NCI-H1694 (cell line): Measurements from ENCODE around the gene DISP2.

Source experiments
- DNase-seq: peaks from one replicate; lab custom pipeline; 2025; lab: John Stamatoyannopoulos, UW

DISP2 gene, protein sequence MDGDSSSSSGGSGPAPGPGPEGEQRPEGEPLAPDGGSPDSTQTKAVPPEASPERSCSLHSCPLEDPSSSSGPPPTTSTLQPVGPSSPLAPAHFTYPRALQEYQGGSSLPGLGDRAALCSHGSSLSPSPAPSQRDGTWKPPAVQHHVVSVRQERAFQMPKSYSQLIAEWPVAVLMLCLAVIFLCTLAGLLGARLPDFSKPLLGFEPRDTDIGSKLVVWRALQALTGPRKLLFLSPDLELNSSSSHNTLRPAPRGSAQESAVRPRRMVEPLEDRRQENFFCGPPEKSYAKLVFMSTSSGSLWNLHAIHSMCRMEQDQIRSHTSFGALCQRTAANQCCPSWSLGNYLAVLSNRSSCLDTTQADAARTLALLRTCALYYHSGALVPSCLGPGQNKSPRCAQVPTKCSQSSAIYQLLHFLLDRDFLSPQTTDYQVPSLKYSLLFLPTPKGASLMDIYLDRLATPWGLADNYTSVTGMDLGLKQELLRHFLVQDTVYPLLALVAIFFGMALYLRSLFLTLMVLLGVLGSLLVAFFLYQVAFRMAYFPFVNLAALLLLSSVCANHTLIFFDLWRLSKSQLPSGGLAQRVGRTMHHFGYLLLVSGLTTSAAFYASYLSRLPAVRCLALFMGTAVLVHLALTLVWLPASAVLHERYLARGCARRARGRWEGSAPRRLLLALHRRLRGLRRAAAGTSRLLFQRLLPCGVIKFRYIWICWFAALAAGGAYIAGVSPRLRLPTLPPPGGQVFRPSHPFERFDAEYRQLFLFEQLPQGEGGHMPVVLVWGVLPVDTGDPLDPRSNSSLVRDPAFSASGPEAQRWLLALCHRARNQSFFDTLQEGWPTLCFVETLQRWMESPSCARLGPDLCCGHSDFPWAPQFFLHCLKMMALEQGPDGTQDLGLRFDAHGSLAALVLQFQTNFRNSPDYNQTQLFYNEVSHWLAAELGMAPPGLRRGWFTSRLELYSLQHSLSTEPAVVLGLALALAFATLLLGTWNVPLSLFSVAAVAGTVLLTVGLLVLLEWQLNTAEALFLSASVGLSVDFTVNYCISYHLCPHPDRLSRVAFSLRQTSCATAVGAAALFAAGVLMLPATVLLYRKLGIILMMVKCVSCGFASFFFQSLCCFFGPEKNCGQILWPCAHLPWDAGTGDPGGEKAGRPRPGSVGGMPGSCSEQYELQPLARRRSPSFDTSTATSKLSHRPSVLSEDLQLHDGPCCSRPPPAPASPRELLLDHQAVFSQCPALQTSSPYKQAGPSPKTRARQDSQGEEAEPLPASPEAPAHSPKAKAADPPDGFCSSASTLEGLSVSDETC (N-terminal part only)

DNA sequence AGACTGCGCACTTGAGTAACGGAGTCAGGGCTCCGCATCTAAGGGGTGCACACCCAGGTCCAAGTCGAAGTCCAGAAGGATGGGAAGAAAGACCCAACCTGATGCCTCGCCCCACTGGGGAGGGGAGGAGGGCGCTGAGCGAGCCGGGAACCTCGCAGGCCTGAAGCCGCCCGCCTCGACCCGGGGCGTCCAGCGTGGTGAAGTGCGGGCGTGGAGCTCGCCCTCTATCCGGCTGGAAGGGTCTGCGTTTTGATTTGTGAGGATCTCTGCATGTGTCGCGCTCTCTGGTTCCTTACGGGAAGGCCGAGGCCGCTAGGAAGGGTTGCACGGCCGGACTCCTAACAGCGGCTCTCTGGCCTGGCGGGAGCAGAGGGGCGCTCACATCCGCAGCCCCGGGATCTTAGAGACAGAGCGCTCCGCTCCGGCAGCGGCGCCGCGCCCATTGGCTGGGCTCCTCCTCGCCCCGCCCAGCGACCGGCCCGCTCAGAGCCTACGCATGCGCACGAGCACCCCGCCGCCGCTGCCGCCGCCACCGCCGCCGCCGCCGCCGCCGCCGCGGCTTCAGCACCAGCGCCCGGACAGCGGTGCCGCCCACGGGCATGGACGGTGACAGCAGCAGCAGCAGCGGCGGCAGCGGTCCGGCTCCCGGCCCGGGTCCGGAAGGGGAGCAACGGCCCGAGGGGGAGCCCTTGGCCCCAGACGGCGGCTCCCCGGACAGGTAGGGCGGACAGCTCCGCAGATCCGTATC lies at the start of gene DISP2:
DISP2 (plus strand) TSS at position 497 of the 748 bp plus-strand sequence; CDS start at position 600, 103 bp downstream.
- DNase-seq, result peak; percentile 31

DNA sequence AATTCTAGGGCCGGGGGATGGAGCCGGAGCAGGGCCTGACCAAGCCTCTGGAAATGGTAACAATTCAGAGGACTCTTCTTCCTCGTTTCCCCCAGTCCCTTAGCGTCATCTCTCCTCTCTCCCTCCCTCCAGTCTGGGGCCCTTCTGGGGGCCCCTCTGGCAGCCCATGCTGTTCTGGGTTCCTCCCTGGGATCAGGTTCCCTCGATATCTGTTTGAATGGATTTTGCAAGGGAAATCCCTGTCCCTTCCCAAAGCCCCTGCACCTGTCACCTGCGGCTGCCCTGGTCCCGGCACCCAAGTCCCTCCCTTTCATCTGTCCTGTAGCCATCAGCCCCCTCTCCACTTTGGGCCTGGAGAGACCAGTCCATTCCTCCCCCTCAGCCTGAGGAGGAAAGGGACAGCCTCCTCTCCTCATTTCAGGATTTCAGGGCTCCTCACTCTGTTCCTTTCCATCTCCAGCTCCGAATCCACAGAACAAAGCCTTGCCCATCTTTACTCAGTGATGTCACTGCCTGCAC lies 48.6 kb upstream of the DISP2 start:
- no peak for DNase-seq

DNA sequence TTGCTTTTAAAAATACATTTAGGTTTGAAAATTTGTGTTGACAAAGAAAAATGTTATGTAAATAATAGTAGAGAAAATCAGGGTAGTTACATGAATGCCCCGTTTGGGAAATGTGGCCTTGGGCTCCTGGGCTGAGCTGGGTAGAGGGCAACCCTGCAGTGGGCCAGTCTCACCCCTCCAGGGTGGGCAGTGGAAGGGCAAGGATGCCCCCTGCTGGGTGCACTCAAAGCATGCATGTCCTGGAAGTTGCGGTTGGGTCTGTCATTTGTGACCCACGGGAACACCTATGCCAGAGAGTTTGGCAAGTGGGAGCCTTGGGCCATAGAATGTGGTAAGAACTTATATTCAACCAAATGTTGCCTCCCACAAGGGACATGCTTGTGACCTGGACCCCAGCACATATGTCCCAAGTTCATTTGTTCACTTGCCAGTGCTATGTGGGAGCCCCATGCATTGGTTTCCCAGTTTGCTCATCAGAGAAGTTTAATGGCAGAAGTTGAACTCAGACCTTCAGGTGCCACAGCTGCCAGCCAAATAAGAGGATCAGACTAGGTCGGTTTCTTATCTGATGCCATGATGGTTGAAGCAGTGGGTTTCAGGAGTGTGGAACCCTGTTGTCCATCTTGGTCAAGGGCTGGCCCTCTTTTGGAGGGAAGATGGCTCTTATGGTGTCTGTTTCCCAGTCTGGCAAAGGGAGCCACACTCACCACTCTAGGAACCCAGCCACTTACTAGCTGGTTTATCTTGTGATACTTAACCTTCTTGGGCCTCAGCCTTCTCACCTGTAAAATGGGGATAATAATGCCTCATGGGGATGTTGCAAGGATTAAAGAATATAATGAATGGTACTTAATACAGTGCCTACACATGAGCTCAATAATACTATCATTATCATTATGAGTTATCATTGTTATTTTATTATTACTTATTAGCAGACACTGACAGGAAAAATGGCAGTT lies 47.7 kb upstream of the DISP2 start:
- DNase-seq, result peak; percentile 45

DNA sequence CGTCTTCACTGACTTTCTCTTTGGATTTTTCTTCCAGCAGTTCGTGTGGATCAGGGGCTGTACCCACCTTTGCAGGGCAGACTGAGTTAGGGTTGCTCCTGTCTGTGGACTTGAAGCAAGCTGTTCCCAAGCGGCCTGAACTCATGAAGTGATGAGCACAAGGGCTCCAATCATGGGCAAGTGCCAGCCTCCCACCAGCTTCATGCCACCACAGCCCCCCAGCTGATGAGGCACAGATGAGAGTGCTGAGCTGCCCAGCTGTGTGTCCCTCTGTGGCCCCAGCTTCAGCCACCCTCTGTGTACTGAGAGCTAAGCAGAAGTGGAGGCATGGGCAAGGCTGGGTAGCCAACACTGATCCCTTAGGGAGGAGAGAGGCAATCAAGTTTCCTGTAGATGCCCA lies 47.0 kb upstream of the DISP2 start:
- DNase-seq, result no peak

DNA sequence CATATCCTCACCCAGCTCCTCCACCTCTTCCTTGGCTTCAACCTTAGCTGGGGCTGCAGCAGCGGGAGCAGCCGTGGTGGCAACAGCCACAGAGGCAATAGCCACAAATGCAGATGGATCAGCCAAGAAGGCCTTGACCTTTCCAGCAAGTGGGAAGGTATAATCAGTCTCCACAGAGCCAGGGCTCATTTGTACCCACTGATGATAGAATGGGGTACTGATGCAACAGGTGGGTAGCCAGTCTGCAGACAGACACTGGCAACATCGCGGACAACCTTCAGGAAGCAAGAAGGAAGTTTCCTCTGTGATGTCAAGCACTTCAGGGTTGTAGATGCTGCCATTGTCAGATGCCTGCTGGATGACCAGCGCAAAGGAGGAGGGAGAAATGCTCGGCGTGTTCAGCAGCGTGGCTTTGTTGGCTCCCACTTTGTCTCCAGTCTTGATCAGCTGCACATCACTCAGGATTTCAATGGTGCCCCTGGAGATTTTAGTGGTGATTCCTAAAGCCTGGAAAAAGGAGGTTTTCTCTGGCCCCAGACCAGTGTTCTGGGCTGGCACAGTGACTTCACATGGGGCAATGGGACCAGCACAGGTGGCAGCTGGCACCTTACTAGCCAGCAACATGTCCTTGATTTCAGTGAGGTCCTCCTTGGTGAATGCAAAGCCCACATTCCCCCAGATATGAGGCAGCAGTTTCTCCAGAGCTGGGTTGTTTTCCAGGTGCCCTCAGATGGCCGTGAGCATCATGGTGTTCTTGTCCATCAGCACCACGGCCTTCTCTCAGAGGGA lies 45.5 kb upstream of the DISP2 start:
- DNase-seq, result no peak

DNA sequence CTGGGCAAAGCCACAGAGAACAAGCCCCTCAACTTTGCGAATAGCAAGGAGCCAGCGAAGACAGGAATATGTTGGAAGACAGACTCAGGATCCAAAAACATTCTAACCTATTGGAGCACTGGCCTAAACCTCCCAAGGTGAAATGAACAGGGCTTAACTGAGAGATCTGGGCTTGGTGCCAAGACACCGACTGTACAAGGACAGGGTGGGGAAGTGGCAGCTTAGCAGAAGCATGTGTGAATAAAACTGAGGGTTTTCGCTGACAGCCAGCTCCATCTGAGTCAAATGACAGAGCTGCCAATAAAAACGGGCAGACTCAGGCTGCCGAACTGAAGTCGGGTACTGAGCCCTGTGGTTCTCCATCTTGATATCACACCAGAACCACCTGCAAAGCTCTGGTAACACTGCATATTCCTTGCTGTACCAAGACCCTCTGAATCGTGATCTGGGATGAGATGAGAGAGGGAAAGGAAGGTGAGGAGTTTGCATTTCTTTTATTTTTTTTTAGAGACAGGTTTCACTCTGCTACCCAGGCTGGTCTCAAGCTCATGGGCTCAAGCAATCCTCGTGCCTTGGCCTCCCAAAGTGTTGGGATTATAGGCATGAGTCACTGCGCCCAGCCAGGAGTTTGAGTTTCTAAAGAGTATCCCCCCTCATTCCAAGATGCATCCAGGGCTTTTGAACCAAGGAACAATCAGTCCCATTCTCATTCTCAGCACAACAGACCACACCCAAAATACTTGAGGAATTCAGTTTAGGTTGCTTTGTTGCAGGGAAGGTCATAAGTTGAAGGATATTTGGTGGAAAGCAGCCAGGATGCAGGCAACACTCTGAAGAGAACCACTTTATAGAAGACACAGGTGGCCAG lies 44.3 kb upstream of the DISP2 start:
- DNase-seq, result peak; percentile 75

DNA sequence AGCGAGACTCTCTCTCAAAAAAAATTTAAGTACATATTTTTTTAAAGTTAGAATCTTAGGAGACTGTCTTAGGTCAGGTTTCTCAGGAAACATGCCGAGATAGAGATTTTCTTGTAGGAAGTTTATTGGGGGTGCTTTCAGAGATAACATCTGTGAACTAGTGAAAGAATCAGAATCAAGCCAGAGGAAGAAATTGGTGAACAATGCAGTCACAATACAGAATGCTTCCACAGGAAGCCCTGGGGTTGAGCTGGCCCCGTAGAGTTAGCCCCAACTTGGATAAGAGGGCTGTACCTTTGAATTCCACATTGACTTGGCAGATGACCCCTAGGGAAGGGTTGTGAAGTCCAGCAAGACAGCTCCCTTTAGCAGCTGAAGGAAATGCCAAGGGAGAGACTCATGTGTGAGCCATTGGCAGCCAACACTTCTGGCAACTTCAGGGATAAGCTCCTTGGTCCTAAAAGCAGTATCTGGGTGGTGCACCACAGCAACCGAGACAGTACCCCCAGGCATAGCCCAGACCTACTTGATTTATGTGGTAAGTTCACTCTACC lies 43.2 kb upstream of the DISP2 start:
- DNase-seq, result no peak

DNA sequence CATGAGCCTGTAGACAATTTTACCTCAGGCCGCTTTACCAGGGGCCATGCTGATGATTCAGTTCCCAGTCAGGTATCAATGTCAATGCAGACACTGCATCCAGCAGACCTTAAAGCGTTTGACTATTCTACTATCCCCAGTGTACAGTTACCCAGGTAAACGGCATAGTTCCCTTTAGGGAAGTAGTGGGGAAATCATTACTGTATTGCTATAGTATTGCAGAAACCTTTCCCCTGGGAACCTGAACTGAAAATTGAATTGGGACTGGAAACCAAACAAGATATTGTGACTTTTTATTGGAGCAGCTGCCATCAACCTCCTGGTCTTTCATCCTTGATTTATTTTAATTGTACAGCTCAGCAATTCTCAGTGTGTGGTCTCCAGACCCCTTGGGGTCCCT lies 41.1 kb upstream of the DISP2 start:
- DNase-seq, result no peak

DNA sequence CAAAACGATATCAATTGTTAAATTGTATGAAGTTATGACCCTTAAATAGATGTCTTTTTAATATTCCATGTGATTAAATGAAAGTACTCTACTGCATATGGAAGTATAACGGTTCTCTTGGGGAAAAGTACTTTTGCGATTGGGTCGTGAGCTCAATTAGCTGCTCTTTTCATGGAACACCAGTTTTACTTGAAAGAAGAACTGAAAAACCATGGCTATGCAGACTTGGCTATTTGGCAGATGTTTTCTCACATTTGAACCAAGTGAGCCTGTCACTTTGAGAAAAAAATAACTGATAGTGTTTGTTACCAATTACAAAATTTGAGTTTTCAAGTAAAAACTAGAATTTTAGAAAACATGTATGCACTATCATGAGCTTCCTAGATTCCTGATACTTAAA lies 40.4 kb upstream of the DISP2 start:
- DNase-seq, result no peak

DNA sequence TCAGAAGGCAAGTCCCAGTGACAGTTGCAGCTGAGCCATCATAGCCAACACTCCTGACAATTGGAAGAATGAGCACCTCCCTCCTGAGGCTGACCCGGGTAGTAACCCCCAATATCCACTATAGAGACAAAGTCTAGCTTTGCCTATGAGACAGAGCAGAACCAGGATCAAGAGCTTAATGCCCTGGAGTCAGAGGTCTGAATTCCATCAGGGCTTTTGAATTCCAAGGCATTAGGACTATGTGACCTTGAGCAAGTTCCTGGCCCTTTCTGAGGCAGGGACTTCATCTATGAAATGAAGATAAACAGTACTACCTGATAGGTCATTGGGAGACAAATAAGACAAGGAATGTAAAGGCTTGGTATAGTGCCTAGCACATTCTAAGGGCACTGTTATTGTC lies 37.6 kb upstream of the DISP2 start:
- DNase-seq, result no peak

DNA sequence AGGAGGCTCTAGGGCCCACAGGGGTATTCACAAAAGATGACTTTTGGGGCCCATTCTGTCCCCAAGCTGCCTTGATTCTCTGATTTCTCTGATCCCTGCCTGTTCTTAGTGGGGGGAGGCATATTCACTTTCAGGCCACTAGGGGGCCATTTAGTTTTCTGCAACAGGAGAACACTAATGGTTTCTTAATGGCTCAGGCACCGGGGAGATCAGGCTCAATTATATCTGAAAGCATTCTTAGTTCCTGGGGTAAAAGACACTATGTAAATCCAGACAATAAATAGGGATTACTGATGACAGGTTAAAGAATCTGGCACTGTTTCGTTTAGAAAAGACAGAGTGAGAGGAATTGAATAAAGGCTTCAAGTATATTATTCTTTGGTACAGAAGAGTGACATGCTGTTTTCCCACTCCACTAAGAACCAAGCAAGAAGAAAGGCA lies 37.1 kb upstream of the DISP2 start:
- peak; percentile 37 for DNase-seq

DNA sequence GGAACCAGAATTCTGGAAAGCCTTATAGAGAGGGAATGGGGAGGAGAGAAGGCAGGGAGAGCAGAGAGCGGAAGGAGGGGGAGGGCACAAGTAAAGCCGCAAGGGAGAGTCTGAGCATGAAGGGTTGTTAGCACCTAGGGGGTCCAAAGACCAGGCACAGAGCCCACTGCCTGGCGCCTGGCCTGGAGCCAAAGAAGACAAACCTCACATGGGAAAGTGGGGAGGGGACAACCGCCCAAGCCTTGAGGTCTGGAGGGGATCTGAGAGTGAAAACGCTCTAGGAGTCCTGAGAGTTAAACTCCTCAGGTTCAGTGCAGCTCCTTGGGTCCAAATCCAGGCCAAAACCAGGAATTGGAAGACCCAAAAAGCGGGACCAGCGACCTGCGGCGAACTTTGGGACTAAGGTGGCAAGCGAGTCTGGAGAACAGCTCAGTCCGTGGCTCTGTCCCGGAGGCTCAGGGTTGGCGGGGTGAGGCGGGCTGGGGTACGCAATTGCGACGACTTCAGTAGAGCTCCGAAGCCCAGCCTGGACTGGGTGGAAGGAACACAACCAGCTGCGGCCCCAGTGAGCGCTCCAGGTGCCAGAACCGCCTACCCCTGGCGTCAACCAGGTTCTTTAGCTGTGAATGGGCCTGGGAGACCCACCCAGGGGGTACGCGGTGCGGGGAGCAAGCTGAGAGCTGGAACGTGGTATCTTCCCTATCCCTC lies 35.3 kb upstream of the DISP2 start:
- DNase-seq, result no peak

DNA sequence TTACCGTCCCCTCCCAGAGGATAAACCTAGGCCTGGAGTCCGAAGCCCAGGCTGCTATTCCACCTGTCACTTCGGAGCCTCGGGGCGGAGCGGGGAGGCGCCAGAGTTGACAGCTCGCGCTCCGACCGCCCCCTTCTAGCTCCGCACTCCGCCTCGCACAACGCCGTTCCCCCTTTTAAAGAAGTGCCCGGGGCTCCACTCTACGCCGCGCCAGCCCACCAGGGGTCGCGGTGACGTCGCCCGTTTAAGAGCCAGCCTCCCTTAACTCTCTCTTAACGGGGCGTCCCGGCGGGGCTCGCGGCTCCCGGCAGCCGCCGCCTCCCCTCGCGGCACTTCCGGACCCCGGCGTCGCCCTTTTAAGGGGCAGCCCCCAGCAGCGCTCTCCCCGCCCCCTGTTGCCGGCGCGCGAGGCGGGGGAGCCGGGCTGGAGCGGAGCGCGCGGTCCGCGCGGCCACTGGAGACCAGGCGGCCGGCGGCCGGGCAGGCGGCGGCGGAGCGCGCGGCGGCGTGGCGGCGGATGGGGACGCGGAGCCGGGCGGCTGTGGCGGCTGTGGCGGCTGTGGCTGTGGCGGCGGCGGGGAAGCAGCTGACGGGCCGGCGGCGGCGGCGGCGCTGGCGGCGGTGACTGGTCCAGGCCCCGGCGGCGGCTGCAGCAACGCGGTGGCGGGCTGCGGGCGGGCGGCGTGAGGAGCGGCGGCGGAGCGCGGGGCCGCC lies 34.6 kb upstream of the DISP2 start, which contains the start of gene INAFM2:
INAFM2 (plus strand) TSS at position 454 of the 714 bp plus-strand sequence. CDS start 364 bp downstream, outside the sequence.
- DNase-seq, result peak; percentile 82

DNA sequence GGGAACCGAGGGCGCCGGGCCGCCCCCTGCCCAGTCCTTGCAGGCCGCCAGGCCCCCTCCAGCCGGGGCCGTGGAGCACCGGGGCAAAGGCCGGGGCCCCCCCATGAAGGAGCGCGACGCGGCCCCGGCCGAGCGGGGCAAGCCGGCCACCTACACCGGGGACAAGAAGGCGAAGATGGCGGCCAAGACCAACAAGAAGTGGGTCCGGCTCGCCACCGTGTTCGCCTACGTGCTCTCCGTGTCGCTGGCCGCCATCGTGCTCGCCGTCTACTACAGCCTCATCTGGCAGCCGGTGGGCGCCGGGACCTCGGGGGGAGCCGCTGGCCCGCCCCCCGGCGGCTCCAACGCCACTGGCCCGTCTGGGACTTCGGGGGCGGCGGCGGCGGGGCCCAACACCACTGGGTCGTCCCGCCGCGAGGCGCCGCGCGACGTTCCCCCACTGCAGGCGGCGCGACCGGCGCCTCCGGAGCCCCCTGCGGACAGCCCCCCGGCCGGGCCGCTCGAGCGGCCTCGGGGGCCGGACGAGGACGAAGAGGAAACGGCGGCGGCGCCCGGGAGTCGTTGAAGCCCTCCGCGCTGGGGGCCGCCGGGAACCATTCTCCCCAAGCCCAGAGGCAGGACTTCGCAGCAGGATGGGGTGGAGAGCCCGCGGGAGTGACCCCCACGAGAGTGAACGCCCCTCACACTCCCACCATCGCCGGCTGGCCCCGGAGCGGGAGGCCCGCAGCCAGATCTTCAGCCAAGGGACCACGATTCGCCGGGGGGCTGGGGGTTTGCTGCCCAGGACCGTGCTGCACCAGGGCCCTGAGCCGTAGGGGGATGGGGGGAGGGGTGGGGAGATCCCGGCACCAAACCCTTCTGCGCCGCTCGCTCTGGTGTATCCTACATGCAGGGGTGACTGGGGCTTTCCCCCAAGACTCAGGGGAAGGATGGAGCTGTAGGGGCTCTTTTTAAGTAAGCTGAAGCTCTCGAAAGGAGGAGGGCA lies 33.8 kb upstream of the DISP2 start:
- no peak for DNase-seq

DNA sequence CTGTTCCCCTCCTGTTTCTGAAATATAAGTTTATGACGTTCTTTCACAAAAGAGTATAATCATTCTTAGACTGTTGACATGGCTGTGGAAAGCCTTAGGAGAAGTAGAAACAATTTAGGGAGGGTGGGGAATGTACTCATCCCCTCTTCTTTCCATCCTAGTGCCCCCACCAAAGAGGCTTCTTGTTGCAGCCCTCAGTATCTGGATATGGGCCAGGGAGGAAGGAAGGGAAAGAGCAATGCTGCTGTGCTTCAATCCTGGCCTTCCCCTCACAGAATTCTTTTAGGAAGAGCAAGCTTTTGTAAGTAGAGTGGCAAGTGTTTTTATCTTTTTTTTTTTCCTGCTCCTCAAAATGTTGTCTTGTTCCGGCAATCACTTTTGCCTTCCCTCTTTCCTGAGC lies 32.8 kb upstream of the DISP2 start:
- no peak for DNase-seq
